Measurements from ENCODE around the gene SFXN1. TPM values are rescaled to one million over a fixed set of nuclear protein-coding genes. Genes with fewer than 3 reads are reported as not detected.

SFXN1 gene
- total and polyA plus RNA-seq, 9 donors, result 15.4 to 22.7 (median 20.5) TPM

DNA sequence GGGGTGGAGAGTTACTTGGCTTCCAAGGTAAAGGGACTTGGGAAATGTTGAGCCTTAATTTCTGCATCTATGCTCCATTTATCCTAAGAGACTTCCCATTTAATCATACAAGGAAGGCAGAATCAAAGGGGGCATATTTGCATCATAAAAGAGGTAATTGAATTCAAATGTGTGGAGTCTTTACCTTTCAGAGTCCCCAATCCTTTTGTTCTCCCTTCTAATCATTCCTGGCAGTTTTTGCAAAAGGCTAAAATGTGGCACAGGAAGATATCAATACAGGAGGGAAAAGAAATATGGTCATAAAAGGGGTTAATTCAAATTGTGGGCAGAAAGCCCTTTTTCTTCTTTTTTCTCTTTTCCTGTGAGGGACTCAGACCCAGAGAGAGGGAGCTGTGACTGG is 69.5 kb downstream of the SFXN1 start:
- Histone ChIP-seq H3K27ac (ENCODE audit: low read length) (no peak overlapping the region), H3K4me3 (ENCODE audit: low read length) (no peak overlapping the region), H3K36me3 (ENCODE audit: control insufficient read depth, insufficient read depth, low read length) (no peaks in the 10 kb centered on the region), H3K9me3 (replicated peaks; ENCODE audit: control insufficient read depth, low read depth, low read length) (no peaks in the 10 kb centered on the region), H3K4me1 (ENCODE audit: control insufficient read depth, insufficient read depth, low read length) (no peaks in the 10 kb centered on the region), H3K27me3 (ENCODE audit: control insufficient read depth, insufficient read depth, low read length) (peaks cover 10% of the 10 kb centered on the region)
- DNase-seq, result no peak

DNA sequence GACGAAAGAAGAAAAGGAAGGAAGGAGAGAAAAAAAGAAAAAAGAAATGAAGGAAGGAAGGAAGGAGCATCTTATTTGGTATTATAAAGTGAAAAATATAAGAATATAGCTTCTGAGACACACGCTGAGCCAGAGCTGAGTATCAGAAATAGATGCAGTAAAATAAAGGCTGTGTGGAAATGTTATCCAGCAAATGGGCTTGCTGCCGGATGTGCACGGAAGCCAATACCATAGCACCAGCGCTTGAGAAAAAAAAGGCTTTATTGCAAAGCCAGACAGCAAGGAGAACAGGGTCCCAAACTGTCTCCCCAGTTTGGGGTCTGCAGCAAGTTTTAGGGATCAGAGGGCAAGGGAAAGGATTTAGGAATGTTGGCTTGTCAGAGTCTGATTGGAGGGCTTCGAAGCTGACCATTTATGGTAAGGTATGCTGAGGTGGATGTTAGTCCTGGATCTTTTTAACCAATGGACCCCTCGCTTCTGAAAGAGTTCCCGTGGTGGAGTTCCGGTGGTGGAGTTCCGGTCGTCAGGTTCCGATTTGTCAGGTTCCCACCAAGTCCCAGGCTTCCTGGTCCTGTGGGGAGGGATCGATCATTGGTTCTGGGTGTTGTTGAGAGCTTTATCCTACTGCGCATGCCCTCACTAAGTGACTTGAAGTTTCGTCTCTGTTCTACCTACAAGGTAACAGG is 70.4 kb downstream of the SFXN1 start:
- H3K4me1 ChIP-seq (ENCODE audit: control insufficient read depth, insufficient read depth, low read length), result no peaks in the 10 kb centered on the region
- H3K27ac ChIP-seq (ENCODE audit: low read length), result no peak overlapping the region
- no peaks in the 10 kb centered on the region for H3K36me3 ChIP-seq (ENCODE audit: control insufficient read depth, insufficient read depth, low read length)
- DNase-seq, result no peak
- peaks cover 10% of the 10 kb centered on the region for H3K27me3 ChIP-seq (ENCODE audit: control insufficient read depth, insufficient read depth, low read length)
- H3K9me3 ChIP-seq (replicated peaks; ENCODE audit: control insufficient read depth, low read depth, low read length), result no peaks in the 10 kb centered on the region
- H3K4me3 ChIP-seq (ENCODE audit: low read length), result no peak overlapping the region
- WGBS (ENCODE audit: insufficient coverage), result 46% methylated on average over 11 of the region's 15 CpGs

GRCh38 chr5:175550055-175550805 is 71.9 kb downstream of the SFXN1 start:
- Histone ChIP-seq H3K4me1 (ENCODE audit: control insufficient read depth, insufficient read depth, low read length) (no peaks in the 10 kb centered on the region), H3K4me3 (ENCODE audit: low read length) (no peak overlapping the region), H3K36me3 (ENCODE audit: control insufficient read depth, insufficient read depth, low read length) (no peaks in the 10 kb centered on the region), H3K9me3 (replicated peaks; ENCODE audit: control insufficient read depth, low read depth, low read length) (no peaks in the 10 kb centered on the region), H3K27me3 (ENCODE audit: control insufficient read depth, insufficient read depth, low read length) (peaks cover 10% of the 10 kb centered on the region), H3K27ac (ENCODE audit: low read length) (no peak overlapping the region)
- WGBS (ENCODE audit: insufficient coverage), result no CpG with 5 or more reads among the region's 4 CpGs
- no peak for DNase-seq

DNA sequence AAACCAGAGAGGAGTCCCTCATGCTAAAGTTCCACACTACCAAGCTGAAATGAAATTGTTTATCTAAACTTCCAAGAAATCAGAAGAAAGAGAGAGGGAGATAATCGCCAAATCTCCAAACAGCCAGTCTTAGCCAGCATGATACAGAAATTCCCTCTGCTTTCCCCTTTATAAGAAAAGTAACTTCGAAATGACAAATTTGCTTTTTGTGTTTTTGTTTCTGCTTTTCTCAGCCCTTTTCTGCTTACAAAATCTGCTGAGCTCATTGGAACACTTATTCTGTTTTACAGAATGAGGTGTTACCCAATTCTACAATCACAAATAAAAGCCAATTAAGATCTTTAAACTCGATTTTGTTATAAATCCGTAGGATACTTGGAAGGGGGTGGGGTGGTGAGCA is 72.9 kb downstream of the SFXN1 start:
- H3K27me3 ChIP-seq (ENCODE audit: control insufficient read depth, insufficient read depth, low read length), result peaks cover 10% of the 10 kb centered on the region
- H3K4me3 ChIP-seq (ENCODE audit: low read length), result no peak overlapping the region
- no peaks in the 10 kb centered on the region for H3K36me3 ChIP-seq (ENCODE audit: control insufficient read depth, insufficient read depth, low read length)
- no peak overlapping the region for H3K27ac ChIP-seq (ENCODE audit: low read length)
- no peaks in the 10 kb centered on the region for H3K4me1 ChIP-seq (ENCODE audit: control insufficient read depth, insufficient read depth, low read length)
- no CpG with 5 or more reads among the region's 4 CpGs for WGBS (ENCODE audit: insufficient coverage)
- no peaks in the 10 kb centered on the region for H3K9me3 ChIP-seq (replicated peaks; ENCODE audit: control insufficient read depth, low read depth, low read length)
- DNase-seq, result peak; percentile 33

- Histone ChIP-seq H3K27me3 (ENCODE audit: control insufficient read depth, insufficient read depth, low read length) (peaks cover 2% of the 10 kb centered on the region), H3K4me3 (ENCODE audit: low read length) (no peak overlapping the region), H3K27ac (ENCODE audit: low read length) (no peak overlapping the region), H3K4me1 (ENCODE audit: control insufficient read depth, insufficient read depth, low read length) (no peaks in the 10 kb centered on the region), H3K9me3 (replicated peaks; ENCODE audit: control insufficient read depth, low read depth, low read length) (no peaks in the 10 kb centered on the region), H3K36me3 (ENCODE audit: control insufficient read depth, insufficient read depth, low read length) (no peaks in the 10 kb centered on the region)
- DNase-seq, result no peak
- no CpG with 5 or more reads among the region's 8 CpGs for WGBS (ENCODE audit: insufficient coverage)
Measured at GRCh38 chr5:175554296-175554695, 75.9 kb downstream of the SFXN1 start.

- Histone ChIP-seq H3K27ac (ENCODE audit: low read length) (no peak overlapping the region), H3K4me3 (ENCODE audit: low read length) (no peak overlapping the region), H3K9me3 (replicated peaks; ENCODE audit: control insufficient read depth, low read depth, low read length) (no peaks in the 10 kb centered on the region), H3K36me3 (ENCODE audit: control insufficient read depth, insufficient read depth, low read length) (no peaks in the 10 kb centered on the region), H3K4me1 (ENCODE audit: control insufficient read depth, insufficient read depth, low read length) (no peaks in the 10 kb centered on the region), H3K27me3 (ENCODE audit: control insufficient read depth, insufficient read depth, low read length) (no peaks in the 10 kb centered on the region)
- 67% methylated on average over 5 of the region's 12 CpGs for WGBS (ENCODE audit: insufficient coverage)
- DNase-seq, result no peak
Measured at GRCh38 chr5:175555168-175555785, 76.9 kb downstream of the SFXN1 start.

- no peaks in the 10 kb centered on the region for H3K9me3 ChIP-seq (replicated peaks; ENCODE audit: control insufficient read depth, low read depth, low read length)
- peaks cover 1% of the 10 kb centered on the region for H3K27me3 ChIP-seq (ENCODE audit: control insufficient read depth, insufficient read depth, low read length)
- 47% methylated on average over 3 of the region's 4 CpGs for WGBS (ENCODE audit: insufficient coverage)
- DNase-seq, result no peak
- H3K36me3 ChIP-seq (ENCODE audit: control insufficient read depth, insufficient read depth, low read length), result no peaks in the 10 kb centered on the region
- H3K4me3 ChIP-seq (ENCODE audit: low read length), result no peak overlapping the region
- H3K27ac ChIP-seq (ENCODE audit: low read length), result no peak overlapping the region
- H3K4me1 ChIP-seq (ENCODE audit: control insufficient read depth, insufficient read depth, low read length), result no peaks in the 10 kb centered on the region
Measured at GRCh38 chr5:175556794-175557193, 78.4 kb downstream of the SFXN1 start.

GRCh38 chr5:175557778-175558177 is 79.4 kb downstream of the SFXN1 start:
- WGBS (ENCODE audit: insufficient coverage), result no CpG with 5 or more reads among the region's 5 CpGs

GRCh38 chr5:175558801-175559480 is 80.6 kb downstream of the SFXN1 start:
- Histone ChIP-seq H3K9me3 (replicated peaks; ENCODE audit: control insufficient read depth, low read depth, low read length) (no peaks in the 10 kb centered on the region), H3K36me3 (ENCODE audit: control insufficient read depth, insufficient read depth, low read length) (no peaks in the 10 kb centered on the region), H3K4me1 (ENCODE audit: control insufficient read depth, insufficient read depth, low read length) (no peaks in the 10 kb centered on the region), H3K27ac (ENCODE audit: low read length) (no peak overlapping the region), H3K4me3 (ENCODE audit: low read length) (no peak overlapping the region), H3K27me3 (ENCODE audit: control insufficient read depth, insufficient read depth, low read length) (peaks cover 4% of the 10 kb centered on the region)
- DNase-seq, result no peak
- 88% methylated on average over 1 of the region's 9 CpGs for WGBS (ENCODE audit: insufficient coverage)

More at GRCh38 chr5:175557778-175558177, 79.4 kb downstream of the SFXN1 start:
- Histone ChIP-seq H3K4me3 (ENCODE audit: low read length) (no peak overlapping the region), H3K36me3 (ENCODE audit: control insufficient read depth, insufficient read depth, low read length) (no peaks in the 10 kb centered on the region), H3K27me3 (ENCODE audit: control insufficient read depth, insufficient read depth, low read length) (peaks cover 2% of the 10 kb centered on the region), H3K4me1 (ENCODE audit: control insufficient read depth, insufficient read depth, low read length) (no peaks in the 10 kb centered on the region), H3K9me3 (replicated peaks; ENCODE audit: control insufficient read depth, low read depth, low read length) (no peaks in the 10 kb centered on the region), H3K27ac (ENCODE audit: low read length) (no peak overlapping the region)
- DNase-seq, result no peak

- Histone ChIP-seq H3K4me1 (ENCODE audit: control insufficient read depth, insufficient read depth, low read length) (no peaks in the 10 kb centered on the region), H3K27ac (ENCODE audit: low read length) (no peak overlapping the region), H3K36me3 (ENCODE audit: control insufficient read depth, insufficient read depth, low read length) (no peaks in the 10 kb centered on the region), H3K4me3 (ENCODE audit: low read length) (no peak overlapping the region), H3K27me3 (ENCODE audit: control insufficient read depth, insufficient read depth, low read length) (peaks cover 4% of the 10 kb centered on the region), H3K9me3 (replicated peaks; ENCODE audit: control insufficient read depth, low read depth, low read length) (no peaks in the 10 kb centered on the region)
- DNase-seq, result no peak
- WGBS (ENCODE audit: insufficient coverage), result no CpG with 5 or more reads among the region's 2 CpGs
Measured at GRCh38 chr5:175560011-175560410, 81.7 kb downstream of the SFXN1 start.

Data from muscle of leg (tissue), 11 donors.